HG03135 (cell line): ENCODE data around the gene POLR1C.
"Not testable (repeated sequence)": the region's sequence is repeated elsewhere in the genome, so short reads cannot be mapped to it uniquely, and the experiment has no call there.

ENCODE experiments used
- ATAC-seq: cut with Tn5 transposase; IDR thresholded peaks from one replicate; pipeline ENCODE4 v1.9.1; 2021; ENCODE audit warnings: mild to moderate bottlenecking, moderate library complexity; ENCODE audit not compliant: unreplicated experiment

Gene POLR1C

DNA sequence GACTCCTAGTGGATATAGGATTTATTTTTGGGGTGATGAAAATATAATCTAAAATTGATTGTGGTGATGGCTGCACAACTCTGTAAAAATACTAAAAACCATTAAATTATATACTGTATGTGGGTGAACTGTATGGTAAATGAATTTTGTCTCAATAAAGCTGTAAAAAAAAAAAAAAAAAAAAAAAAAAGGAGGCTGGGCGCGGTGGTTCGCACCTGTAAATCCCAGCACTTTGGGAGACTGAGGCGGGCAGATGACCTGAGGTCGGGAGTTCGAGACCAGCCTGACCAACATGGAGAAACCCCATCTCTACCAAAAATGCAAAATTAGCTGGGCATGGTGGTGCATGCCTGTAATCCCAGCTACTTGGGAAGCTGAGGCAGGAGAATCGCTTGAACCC is 40.7 kb downstream of the POLR1C start:
- not testable (repeated sequence) for ATAC-seq

GRCh38 chr6:43559328-43559727 is 42.4 kb downstream of the POLR1C start:
- ATAC-seq = no peak

DNA sequence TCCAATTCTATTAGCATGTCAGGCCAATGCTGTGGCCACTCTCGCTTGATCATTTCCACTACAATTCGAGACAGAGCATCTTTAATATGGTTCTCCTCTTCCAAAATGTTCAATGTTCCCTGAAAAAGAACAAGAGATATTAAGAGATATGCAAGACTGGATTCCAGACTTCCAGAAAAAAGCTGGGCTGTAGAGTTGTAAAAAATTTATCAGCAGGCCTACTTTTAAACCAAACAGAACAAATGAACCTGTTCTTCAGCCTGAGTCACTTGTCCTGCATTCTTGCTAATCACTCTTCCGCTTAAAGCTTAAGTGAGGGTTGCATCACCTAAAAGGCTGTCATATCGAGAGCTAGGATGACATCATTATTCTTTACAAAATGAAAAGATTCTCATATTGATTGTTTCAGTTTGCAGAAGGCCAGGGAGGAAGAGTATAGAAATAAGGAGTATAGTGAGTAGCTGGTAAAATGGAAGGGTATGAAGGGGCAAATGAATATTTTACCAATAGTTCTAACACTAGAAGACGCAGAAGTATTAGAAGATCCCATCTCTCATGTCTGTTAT is 54.1 kb downstream of the POLR1C start:
- ATAC-seq = no peak
